Activated CD4-positive, CD25-positive, alpha-beta regulatory T cell treated with anti-CD3 and anti-CD28 coated beads, Interleukin-2, amount 50 U/mL, for 24 hours (primary cell): ENCODE data around the gene LST1.

Source experiments
- ATAC-seq, 2 donors: fragments of 150-1000 bp; cut with Tn5 transposase; one replicate each; pipeline ENCODE4 v1.10.0; 2021; ENCODE audit warnings: mild to moderate bottlenecking in 1 of 2, moderate library complexity in 1 of 2

The LST1 gene

DNA sequence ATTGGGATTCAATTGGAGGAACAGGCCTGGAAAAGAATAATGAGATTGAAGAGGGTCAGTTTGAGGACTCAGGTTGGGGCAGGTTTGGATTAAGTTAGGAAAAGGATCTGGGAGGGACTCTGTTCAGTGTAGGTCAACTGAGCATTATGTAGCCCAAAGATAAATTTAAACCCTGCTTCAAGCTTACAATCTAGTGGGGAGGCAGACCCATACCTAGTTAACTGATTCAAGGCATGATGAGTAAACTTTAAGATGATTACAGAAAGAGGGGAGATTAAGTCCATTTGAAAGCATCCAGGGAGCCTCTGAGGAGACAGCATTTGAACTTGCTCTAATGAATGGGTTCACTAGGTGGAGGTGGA lies 25.4 kb upstream of the LST1 start:
- no peak for ATAC-seq

GRCh38 chr6:31567531-31568370 lies 18.3 kb upstream of the LST1 start:
- no peak for ATAC-seq

DNA sequence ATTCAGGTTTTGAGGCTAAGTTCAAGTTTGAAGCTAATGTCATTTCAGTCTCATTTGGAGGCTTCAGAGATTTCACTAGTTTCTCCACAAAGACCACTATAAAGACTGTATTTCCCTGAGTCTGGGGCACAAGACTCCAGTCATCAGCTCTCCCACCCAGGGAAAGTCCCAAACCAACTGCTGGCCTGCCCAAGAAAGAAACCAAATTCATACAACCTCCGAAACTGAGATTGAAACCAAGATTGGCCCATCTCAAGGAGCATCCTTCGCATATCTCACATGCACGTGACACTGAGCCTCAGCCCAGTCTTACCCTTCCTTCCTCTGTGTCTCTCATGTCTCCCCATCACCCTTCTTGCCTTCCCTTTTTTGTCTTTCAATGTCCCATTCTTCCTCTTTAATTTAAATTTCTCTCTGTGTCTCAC lies 17.5 kb upstream of the LST1 start:
- peak; percentile 68 for ATAC-seq

DNA sequence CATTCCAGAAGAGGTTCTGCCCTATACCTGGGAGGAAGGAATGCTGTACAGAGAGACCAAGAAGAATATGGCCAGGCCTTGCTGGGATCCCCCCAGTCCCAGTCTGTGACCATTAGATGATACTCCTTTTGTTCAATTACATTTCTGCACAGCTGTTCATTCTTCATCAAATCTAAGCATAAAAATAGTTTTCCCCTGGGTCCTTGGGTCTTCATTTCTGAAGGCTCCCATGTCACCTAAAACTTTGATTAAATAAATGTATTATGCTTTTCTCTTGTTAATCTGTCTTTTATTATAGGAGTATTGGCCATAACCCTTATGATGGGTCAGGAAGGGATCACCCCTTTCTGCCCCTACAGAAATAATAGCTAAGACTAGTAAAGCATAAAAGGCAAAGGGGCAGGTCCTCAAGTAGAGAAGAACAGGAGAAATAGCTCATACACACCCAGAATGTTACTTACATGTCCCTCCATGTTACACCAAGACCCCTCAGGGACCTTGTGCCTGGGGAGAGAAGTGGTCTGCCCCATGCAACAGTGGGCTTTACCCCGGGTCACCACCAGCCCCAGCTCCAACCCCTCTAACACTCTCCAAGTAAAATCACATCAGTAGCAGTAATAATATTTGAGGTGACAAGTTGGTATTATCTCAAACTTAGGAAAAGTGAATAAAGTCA lies 16.1 kb upstream of the LST1 start:
- no peak for ATAC-seq

DNA sequence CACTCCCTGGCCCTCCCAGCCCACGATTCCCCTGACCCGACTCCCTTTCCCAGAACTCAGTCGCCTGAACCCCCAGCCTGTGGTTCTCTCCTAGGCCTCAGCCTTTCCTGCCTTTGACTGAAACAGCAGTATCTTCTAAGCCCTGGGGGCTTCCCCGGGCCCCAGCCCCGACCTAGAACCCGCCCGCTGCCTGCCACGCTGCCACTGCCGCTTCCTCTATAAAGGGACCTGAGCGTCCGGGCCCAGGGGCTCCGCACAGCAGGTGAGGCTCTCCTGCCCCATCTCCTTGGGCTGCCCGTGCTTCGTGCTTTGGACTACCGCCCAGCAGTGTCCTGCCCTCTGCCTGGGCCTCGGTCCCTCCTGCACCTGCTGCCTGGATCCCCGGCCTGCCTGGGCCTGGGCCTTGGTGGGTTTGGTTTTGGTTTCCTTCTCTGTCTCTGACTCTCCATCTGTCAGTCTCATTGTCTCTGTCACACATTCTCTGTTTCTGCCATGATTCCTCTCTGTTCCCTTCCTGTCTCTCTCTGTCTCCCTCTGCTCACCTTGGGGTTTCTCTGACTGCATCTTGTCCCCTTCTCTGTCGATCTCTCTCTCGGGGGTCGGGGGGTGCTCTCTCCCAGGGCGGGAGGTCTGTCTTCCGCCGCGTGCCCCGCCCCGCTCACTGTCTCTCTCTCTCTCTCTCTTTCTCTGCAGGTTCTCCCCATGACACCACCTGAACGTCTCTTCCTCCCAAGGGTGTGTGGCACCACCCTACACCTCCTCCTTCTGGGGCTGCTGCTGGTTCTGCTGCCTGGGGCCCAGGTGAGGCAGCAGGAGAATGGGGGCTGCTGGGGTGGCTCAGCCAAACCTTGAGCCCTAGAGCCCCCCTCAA lies 13.8 kb upstream of the LST1 start, which contains the start of gene LTA:
Gene LTA, plus strand, starts transcription at position 249 of the 871 bp plus-strand sequence. Its CDS starts 454 bp downstream, at position 703.
- peak; percentile 51 to 54 for ATAC-seq

DNA sequence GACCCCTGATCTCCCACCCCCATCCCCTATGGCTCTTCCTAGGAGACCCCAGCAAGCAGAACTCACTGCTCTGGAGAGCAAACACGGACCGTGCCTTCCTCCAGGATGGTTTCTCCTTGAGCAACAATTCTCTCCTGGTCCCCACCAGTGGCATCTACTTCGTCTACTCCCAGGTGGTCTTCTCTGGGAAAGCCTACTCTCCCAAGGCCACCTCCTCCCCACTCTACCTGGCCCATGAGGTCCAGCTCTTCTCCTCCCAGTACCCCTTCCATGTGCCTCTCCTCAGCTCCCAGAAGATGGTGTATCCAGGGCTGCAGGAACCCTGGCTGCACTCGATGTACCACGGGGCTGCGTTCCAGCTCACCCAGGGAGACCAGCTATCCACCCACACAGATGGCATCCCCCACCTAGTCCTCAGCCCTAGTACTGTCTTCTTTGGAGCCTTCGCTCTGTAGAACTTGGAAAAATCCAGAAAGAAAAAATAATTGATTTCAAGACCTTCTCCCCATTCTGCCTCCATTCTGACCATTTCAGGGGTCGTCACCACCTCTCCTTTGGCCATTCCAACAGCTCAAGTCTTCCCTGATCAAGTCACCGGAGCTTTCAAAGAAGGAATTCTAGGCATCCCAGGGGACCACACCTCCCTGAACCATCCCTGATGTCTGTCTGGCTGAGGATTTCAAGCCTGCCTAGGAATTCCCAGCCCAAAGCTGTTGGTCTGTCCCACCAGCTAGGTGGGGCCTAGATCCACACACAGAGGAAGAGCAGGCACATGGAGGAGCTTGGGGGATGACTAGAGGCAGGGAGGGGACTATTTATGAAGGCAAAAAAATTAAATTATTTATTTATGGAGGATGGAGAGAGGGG lies 12.6 kb upstream of the LST1 start:
- no peak for ATAC-seq

- ATAC-seq: no peak
These were observed 11.7 kb upstream of the LST1 start for GRCh38 chr6:31574106-31575061.

- peak; percentile 21 to 25 for ATAC-seq
These were observed 10.7 kb upstream of the LST1 start, which contains the start of gene TNF for GRCh38 chr6:31575335-31575901. Gene TNF, plus strand, starts transcription at chr6:31575565. Its CDS starts 177 bp downstream, at chr6:31575742.

- ATAC-seq: no peak
These were observed 10.0 kb upstream of the LST1 start for GRCh38 chr6:31575952-31576685.

DNA sequence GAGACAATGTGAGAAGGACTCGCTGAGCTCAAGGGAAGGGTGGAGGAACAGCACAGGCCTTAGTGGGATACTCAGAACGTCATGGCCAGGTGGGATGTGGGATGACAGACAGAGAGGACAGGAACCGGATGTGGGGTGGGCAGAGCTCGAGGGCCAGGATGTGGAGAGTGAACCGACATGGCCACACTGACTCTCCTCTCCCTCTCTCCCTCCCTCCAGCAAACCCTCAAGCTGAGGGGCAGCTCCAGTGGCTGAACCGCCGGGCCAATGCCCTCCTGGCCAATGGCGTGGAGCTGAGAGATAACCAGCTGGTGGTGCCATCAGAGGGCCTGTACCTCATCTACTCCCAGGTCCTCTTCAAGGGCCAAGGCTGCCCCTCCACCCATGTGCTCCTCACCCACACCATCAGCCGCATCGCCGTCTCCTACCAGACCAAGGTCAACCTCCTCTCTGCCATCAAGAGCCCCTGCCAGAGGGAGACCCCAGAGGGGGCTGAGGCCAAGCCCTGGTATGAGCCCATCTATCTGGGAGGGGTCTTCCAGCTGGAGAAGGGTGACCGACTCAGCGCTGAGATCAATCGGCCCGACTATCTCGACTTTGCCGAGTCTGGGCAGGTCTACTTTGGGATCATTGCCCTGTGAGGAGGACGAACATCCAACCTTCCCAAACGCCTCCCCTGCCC lies 9.0 kb upstream of the LST1 start:
- ATAC-seq: no peak

GRCh38 chr6:31577579-31577966 lies 8.5 kb upstream of the LST1 start:
- no peak for ATAC-seq

- no peak for ATAC-seq
These were observed 7.6 kb upstream of the LST1 start for GRCh38 chr6:31578184-31579118.

DNA sequence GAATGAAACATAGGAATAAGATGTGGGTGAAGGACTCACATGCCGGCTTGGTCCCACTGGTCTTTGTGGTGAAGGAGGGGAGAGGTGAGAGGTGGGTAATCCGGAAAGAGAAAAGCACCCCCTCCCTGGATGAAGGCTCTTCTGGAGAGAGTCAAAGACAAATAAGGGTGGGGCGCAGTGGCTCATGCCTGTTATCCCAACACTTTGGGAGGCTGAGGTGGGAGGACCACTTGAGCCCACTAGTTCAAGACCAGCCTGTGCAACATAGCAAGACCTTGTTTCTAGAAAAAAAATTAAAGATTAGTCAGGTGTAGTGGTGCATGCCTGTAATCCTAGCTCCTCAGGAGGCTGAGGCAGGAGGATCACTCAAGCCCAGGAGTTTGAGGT lies 7.0 kb upstream of the LST1 start:
- no peak for ATAC-seq

GRCh38 chr6:31579546-31580437 lies 6.3 kb upstream of the LST1 start:
- ATAC-seq: no peak

DNA sequence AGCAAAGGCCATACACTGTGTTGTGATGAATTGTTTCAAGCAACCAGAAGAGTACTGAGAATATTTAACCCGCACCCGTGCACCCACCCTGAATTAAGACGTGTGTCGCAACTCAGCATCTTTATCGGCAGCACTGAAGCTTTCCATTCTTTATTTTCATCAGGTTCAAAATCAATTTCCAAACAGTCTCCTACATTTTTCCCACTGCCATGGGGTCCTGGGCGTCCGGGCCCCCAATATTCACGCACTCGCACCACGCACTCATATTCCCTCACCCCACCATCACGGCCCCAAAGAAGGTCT lies 5.7 kb upstream of the LST1 start:
- ATAC-seq: no peak

- peak; percentile 84 for ATAC-seq
These were observed 5.2 kb upstream of the LST1 start for GRCh38 chr6:31580807-31581433.
